Suprapubic skin (tissue), 3 donors: ENCODE results near the gene KRTAP12-2.

Experiments
- CTCF ChIP-seq, 2 donors: fragments of 200-600 bp in 1 of 2; fragments of 450-650 bp in 1 of 2; sonication (generic) in 1 of 2; IDR thresholded peaks; one replicate each; pipeline ENCODE4 v1.5.1; 2016 to 2019; ENCODE audit warnings: antibody characterized with exemption in 2 of 2, mild to moderate bottlenecking in 1 of 2, moderate library complexity in 1 of 2
- EP300 ChIP-seq: sonication (generic); formaldehyde crosslinking; IDR thresholded peaks from one replicate; pipeline ENCODE4 v1.6.1; 2017; ENCODE audit warnings: antibody characterized with exemption

- no peak for TF ChIP-seq CTCF (IDR thresholded peaks at IDR 0.05)
- no peak for TF ChIP-seq EP300
Measured at GRCh38 chr21:44709426-44710293, 42.9 kb upstream of the KRTAP12-2 start.
